GM20000 (cell line): ENCODE results near the gene HTRA2.

Experiments used
- DNase-seq: peaks from one replicate; pipeline ENCODE4 v3.0.0; 2012; ENCODE audit warnings: low spot score
- TF ChIP-seq, protein P1 (sequence below): IDR thresholded peaks from 2 replicates; pipeline ENCODE4 v1.5.1; 2012; ENCODE audit warnings: mild to moderate bottlenecking, control low read depth; ENCODE audit errors: extremely low read depth, missing control alignments

The HTRA2 gene

GRCh38 chr2:74532222-74532621 is 2.5 kb downstream of the HTRA2 start:
- TF ChIP-seq, protein P1, sequence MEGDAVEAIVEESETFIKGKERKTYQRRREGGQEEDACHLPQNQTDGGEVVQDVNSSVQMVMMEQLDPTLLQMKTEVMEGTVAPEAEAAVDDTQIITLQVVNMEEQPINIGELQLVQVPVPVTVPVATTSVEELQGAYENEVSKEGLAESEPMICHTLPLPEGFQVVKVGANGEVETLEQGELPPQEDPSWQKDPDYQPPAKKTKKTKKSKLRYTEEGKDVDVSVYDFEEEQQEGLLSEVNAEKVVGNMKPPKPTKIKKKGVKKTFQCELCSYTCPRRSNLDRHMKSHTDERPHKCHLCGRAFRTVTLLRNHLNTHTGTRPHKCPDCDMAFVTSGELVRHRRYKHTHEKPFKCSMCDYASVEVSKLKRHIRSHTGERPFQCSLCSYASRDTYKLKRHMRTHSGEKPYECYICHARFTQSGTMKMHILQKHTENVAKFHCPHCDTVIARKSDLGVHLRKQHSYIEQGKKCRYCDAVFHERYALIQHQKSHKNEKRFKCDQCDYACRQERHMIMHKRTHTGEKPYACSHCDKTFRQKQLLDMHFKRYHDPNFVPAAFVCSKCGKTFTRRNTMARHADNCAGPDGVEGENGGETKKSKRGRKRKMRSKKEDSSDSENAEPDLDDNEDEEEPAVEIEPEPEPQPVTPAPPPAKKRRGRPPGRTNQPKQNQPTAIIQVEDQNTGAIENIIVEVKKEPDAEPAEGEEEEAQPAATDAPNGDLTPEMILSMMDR: peak; percentile 25
- DNase-seq: peak; percentile 52

DNA sequence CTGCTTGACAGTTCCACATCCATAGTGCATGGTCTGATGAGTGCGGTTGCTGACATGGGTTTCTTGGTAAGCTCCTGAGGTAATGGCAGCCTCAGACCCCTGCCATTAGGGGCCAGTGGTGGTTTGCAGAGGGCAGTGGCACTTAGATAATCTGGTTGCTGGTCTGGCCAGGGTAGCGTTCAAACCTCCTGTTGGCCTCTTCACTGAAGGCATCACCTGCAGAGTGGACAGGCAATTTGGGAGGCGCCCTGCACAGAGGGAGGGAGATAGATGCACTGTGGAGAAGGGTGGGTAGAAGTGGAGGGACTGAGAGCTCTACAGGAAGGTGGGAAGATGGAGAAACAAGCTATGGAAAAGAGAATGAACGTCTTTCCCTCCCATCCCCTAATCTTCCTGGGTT is 3.7 kb downstream of the HTRA2 start:
- DNase-seq: no peak
- TF ChIP-seq, protein P1: no peak

- TF ChIP-seq, protein P1: no peak
- no peak for DNase-seq
These were observed 4.7 kb downstream of the HTRA2 start for GRCh38 chr2:74534411-74534810.

GRCh38 chr2:74535440-74535965 is 5.8 kb downstream of the HTRA2 start:
- DNase-seq: no peak
- TF ChIP-seq, protein P1: no peak

DNA sequence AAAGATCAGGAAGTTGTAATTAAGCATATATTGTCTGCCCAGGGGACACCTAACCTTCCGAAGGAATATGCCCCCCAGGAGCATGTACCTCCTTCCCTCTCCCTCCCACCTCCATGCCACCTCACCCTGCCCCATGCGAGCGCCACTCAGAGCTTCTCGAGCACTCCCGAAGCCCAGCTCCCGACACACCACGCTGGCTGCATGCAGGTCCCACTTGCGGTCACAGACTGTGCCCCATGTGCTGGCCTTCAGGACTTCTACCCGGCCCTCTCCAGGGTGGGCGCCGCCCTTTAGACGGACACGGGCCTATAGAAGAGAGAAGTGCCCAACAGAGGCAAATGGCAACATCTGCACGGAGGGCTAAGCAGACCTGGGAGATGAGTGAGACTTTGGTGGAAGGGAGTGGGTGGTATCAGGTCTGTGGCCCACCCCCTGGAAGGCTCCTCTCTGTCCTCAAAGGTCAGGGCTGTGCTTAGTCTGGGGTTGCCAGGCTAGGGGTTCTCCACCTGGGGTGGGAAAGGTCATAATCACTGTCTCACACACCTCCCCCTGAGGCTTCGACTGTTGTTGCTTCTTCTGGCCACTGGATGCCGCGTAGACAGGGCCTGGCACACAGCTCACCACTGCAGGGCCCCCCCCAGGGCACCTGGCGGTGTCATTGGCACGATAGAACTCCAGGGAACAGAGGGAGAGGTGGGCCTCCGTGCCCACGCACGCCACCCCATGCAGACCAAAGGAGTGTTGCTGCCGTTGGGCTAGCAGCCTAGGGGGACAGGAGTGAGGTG is 6.6 kb downstream of the HTRA2 start:
- DNase-seq: no peak
- TF ChIP-seq, protein P1: no peak

DNA sequence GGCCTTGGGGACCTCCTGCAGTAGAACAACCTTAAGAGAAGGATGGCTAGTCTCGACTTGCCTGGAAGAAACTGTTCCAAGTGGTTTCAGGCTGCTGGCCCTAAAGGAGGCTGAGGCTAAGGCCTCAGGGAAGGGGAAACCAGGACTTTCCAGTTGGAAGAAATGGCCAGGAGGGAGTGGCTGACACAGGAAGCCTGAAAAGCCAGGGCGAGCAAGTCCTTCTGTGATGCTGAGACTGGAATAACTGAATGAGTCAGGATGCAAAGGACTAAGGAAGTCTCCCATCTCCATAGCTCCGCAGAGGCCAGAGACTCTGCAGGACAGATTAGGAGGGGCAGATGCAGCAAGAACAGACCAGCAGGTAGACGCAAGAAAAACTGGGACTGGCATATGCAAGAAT is 7.4 kb downstream of the HTRA2 start:
- no peak for DNase-seq
- TF ChIP-seq, protein P1: no peak

DNA sequence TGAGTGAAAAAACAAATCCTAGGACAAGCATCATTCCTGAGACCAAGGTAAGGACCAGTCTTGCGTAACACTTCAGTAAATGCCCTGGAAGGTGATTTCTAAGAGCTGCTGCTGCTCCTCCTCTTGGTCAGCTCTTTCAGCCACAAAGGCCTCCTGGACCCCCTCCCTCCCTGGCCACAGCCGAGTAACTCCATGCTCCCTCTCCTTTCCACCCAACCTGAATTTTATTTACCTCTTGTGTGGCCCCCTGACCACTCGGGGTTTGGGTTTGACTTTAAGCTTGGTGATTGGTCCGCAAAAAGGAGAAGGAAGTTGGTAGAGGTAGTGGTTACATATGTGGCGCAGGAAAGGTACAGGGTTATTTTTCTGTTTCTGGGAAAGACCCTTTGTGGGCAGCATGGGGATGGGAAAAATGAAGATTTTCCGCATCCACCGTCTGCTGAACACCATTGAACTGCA is 9.2 kb downstream of the HTRA2 start:
- peak; percentile 59 for DNase-seq
- TF ChIP-seq, protein P1: no peak
